Hematopoietic multipotent progenitor cell treated with erythropoietin and hydrocortisone succinate and interleukin-3 and kit ligand, for 4 days (in vitro differentiated cells): ENCODE measurements around the gene TMEM61.
"Not testable (repeated sequence)": the region's sequence is repeated elsewhere in the genome, so short reads cannot be mapped to it uniquely, and the experiment has no call there.

Experiments
- DNase-seq: peaks from one replicate; pipeline ENCODE4 v3.0.0-alpha.2; 2015

Gene TMEM61

DNA sequence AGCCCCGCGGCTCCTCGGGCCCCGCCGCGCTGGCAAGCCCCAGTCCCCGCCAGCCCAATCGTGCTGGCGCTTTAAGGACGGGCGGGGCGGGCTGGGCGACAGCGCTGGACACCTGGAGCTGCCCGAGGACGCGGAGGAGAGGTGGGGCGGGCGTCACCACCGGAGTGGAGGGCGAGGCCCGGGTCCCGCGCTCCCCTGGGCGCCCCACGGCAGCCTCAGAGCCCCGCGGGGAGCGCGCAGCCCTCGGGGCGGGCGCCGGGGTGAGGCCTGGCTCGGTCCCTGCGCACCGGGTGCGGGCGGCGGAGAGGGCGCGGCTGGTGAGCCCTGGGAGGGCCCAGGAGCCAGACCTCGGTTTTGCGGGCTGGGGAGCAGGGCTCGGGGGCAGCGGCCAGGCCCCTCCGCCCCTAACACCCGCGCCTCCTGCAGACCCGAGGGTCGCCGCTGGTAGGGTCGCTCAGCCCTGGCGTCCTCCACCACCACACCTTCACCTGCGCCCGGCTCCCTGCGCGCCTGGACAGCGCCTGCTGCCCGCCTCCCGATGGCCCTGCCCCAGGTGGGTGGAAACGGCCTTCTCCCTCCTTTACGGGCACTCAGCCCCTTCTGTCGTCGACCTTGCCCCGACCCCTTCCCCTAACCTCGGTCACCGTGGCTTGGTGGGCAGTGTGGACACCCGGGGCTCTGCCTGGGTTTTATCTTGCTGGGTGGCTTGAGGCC lies at the start of gene TMEM61:
Gene TMEM61, plus strand, starts transcription at position 101 of the 714 bp plus-strand sequence. Its CDS starts 438 bp downstream, at position 539.
- DNase-seq: no peak

DNA sequence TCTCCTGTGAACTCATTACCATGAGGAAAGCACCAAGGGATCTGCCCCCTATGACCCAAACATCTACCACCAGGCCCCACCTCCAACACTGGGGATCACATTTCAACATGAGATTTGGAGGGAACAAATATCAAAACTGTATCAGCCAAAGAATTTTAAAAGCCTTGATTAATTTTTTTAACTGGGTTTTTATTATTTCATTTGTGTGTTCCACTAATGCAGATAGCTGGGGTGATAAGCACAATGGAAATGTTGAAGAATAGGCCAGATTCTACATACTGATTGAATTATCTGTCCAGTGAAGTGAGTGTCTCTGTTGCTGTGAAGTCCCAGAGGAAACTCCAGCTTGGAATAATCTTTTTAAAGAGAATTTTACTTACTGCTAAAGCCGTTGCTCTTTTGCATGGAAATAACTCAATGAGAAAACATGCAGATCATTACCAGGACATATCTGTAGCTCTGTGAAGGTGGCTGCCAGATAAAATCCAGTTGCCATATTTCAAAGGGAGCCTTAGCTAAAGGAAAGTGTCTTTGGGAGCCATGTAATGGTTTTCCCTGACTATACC lies 49.1 kb upstream of the TMEM61 start:
- DNase-seq: no peak

GRCh38 chr1:54934081-54934480 lies 46.3 kb upstream of the TMEM61 start:
- not testable (repeated sequence) for DNase-seq

- DNase-seq: no peak
Observed at GRCh38 chr1:54934869-54935268, 45.6 kb upstream of the TMEM61 start.

- no peak for DNase-seq
Observed at GRCh38 chr1:54936791-54937190, 43.6 kb upstream of the TMEM61 start.

- DNase-seq: no peak
Observed at GRCh38 chr1:54937469-54937868, 43.0 kb upstream of the TMEM61 start.

- not testable (repeated sequence) for DNase-seq
Observed at GRCh38 chr1:54938955-54939354, 41.5 kb upstream of the TMEM61 start.

- no peak for DNase-seq
Observed at GRCh38 chr1:54940042-54940441, 40.4 kb upstream of the TMEM61 start.

- DNase-seq: no peak
Observed at GRCh38 chr1:54942976-54943375, 37.5 kb upstream of the TMEM61 start.

DNA sequence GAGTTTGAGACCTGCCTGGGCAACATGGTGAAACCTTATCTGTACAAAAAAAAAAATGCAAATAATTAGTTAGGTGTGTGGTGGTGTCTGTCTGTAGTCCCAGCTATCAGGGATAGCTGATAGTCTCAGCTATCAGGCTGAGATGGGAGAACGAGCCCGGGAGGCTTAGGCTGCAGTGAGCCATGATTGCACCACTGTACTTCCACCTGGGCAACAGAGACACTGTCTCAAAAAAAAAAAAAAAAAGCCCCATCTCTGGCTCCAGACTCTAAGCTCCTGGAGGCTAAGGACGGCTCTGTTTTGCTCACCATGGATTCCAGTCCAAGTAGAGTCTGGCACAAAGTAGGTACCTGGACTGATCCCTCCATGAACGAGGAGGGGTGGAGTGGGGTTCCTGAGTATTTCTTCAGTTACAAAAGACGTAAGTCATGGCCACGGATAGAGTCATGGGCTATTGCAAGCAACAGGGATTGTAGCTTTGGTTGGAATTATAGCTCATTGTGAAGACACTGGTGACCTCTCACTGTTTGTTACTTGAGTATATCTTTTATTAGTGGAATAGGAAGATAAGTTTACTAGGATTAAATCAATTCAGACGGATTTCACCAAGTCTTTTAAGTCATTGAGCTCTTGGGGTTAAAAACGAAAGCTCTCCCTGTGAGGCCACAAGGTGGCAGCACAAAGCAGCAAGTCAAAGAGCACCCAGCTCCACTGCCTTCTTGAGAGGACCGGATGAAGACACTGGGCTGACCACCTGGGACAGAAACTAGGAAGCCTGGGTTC lies 35.6 kb upstream of the TMEM61 start:
- DNase-seq: peak; percentile 90

DNA sequence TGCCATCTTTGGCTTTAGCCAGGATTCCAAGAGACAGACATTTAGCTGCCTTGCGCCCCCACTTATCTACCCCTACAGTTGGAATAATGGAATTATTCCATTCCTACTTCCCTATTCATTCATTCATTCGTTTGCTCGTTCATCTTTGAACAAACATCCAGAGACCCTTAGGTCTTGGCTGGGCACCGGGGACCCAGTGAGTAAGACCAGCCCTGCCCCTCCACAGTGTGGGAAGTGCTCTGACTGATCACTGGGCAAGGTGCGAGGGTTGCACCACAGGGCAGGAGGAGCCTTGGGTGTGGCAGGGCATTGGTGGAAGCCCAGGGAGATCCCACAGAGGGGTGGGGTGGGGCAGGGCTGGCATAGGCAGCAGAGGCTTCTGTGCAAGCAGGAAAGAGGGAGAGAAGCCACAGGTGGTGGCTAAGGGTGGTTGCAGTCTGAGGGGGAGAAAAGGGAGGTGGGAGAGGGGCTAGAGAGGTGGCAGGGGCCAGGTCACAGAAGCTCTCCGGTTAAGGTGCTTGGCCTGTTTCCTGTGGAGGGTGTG lies 35.0 kb upstream of the TMEM61 start:
- DNase-seq: peak; percentile 17

- no peak for DNase-seq
Observed at GRCh38 chr1:54947540-54947939, 32.9 kb upstream of the TMEM61 start.

DNA sequence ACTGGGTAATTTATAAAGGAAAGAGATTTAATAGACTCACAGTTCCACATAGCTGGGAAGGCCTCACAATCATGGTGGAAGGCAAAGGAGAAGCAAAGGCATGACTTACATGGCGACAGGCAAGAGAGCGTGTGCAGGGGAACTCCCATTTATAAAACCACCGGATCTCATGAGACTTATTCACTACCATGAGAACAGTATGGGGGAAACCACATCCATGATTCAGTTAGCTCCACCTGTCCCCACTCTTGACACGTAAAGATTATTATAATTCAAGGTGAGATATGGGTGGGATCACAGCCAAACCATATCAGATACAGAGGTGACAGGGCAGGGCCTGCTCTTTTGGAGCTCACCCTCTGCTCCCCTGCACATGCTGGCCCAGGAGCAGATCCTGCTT lies 31.4 kb upstream of the TMEM61 start:
- DNase-seq: no peak

GRCh38 chr1:54950006-54950368 lies 30.4 kb upstream of the TMEM61 start:
- no peak for DNase-seq

GRCh38 chr1:54950369-54951163 lies 29.9 kb upstream of the TMEM61 start:
- DNase-seq: peak; percentile 81

DNA sequence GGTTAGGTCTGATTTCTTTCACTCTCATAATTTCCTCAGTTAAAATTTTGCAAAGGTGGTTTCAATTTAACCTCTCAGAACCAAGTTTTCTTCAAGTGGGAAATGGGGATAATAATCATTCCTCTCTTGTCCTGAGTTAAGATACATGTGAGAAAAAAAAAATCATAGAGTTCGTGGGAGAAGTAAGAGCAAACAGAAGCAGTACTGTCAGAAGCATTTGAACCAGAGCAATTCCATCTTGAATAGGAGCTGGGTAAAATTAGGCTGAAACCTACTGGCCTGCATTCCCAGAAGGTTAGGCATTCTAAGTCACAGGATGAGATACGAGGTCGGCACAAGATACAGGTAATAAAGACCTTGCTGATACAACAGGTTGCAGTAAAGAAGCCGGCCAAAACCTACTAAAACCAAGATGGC lies 28.6 kb upstream of the TMEM61 start:
- DNase-seq: no peak

- no peak for DNase-seq
Observed at GRCh38 chr1:54952950-54953718, 27.3 kb upstream of the TMEM61 start.

DNA sequence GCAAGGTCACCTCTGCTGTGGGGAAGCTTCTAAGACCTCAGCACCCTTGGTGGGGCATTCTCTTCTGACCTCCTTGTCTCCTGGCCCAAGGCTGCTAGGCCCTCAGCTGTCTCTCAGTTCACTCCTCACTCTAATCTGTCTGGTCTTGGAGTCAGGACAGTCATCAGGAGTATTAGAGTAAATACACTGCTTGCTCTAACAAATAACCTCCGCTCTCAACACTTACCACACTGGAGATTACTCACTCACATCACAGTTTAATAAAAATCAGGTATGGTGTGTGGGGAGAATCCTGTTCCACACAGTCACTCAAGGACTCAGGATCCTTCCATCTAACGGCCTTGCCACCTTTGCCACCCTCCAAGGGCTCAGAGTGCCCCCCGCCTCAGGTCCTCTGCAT lies 26.6 kb upstream of the TMEM61 start:
- DNase-seq: no peak

DNA sequence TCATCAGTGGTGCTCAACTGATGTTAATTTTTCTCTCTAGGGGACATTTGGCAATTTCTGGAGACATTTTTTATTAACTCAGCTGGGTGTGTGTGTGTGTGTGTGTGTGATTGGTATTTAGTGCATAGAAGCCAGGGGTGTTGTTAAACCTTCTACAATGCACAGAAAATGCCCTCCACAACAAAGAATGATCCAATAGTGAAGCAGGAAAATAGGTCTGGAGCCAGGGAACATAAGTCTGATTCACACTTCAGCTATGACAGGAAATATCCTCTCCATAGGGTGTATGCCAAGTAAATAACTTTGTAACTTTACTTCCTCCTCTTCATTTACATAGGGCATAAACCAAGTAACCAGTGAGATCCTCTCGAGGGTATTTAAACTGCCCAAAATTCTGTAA lies 25.1 kb upstream of the TMEM61 start:
- DNase-seq: no peak

- no peak for DNase-seq
Observed at GRCh38 chr1:54956726-54957125, 23.7 kb upstream of the TMEM61 start.

- DNase-seq: no peak
Observed at GRCh38 chr1:54959241-54959640, 21.2 kb upstream of the TMEM61 start.
